Trophoblast cell (in vitro differentiated cells and primary cell): Measurements from ENCODE around the gene DNAJB5.
A peak's percentile ranks its signal among the peaks of the same experiment; 100 is the strongest.

Source experiments
- DNase-seq, 2 donors: peaks; one replicate each; pipeline ENCODE4 v3.0.0-alpha.2; 2016
- H2AFZ ChIP-seq: 2 replicates; pipeline ENCODE4 v1.6.1; 2013; ENCODE audit warnings: low read length, moderate library complexity, mild to moderate bottlenecking; ENCODE audit not compliant: insufficient read depth, poor library complexity
- H2AK5ac ChIP-seq: 2 replicates; pipeline ENCODE4 v1.6.1; 2013; ENCODE audit warnings: mild to moderate bottlenecking, low read length
- H2BK120ac ChIP-seq: 2 replicates; pipeline ENCODE4 v1.6.1; 2013; ENCODE audit warnings: low read length, mild to moderate bottlenecking, moderate library complexity; ENCODE audit not compliant: insufficient read depth, poor library complexity
- H2BK12ac ChIP-seq: 2 replicates; pipeline ENCODE4 v1.6.1; 2013; ENCODE audit warnings: mild to moderate bottlenecking, low read length, moderate library complexity
- H2BK5ac ChIP-seq: 2 replicates; pipeline ENCODE4 v1.6.1; 2013; ENCODE audit warnings: low read length, low read depth, moderate library complexity, mild to moderate bottlenecking; ENCODE audit not compliant: poor library complexity
- H3K14ac ChIP-seq: 2 replicates; pipeline ENCODE4 v1.6.1; 2013; ENCODE audit warnings: mild to moderate bottlenecking, low read length
- H3K18ac ChIP-seq: 2 replicates; pipeline ENCODE4 v1.6.1; 2013; ENCODE audit warnings: mild to moderate bottlenecking, low read length
- H3K23ac ChIP-seq: 2 replicates; pipeline ENCODE4 v1.6.1; 2013; ENCODE audit warnings: low read length
- H3K27ac ChIP-seq: 2 replicates; pipeline ENCODE4 v1.5.1; 2013; ENCODE audit warnings: low read depth, mild to moderate bottlenecking, inconsistent platforms, low read length, moderate library complexity
- H3K27me3 ChIP-seq: 2 replicates; pipeline ENCODE4 v1.6.1; 2013; ENCODE audit warnings: inconsistent platforms, mild to moderate bottlenecking, low read length, moderate library complexity; ENCODE audit not compliant: insufficient read depth
- H3K36me3 ChIP-seq, 2 experiments: 1 replicate in 1 of 2; 2 replicates in 1 of 2; pipeline ENCODE4 v1.6.1; 2013; ENCODE audit warnings: low read length in 2 of 2, mild to moderate bottlenecking in 2 of 2, moderate library complexity in 1 of 2; ENCODE audit not compliant: insufficient read depth in 2 of 2, control insufficient read depth in 1 of 2
- H3K4ac ChIP-seq: 2 replicates; pipeline ENCODE4 v1.6.1; 2013; ENCODE audit warnings: low read depth, mild to moderate bottlenecking, low read length, moderate library complexity
- H3K4me1 ChIP-seq, 2 experiments: 1 replicate in 1 of 2; 2 replicates in 1 of 2; pipeline ENCODE4 v1.6.1; 2013; ENCODE audit warnings: low read length in 2 of 2, mild to moderate bottlenecking in 2 of 2, moderate library complexity in 1 of 2; ENCODE audit not compliant: insufficient read depth in 2 of 2, control insufficient read depth in 1 of 2
- H3K4me2 ChIP-seq: 2 replicates; pipeline ENCODE4 v1.6.1; 2013; ENCODE audit warnings: inconsistent platforms, mild to moderate bottlenecking, low read length, moderate library complexity
- H3K4me3 ChIP-seq: 2 replicates; pipeline ENCODE4 v1.5.1; 2013; ENCODE audit warnings: mild to moderate bottlenecking, low read depth, low read length, inconsistent platforms
- H3K79me1 ChIP-seq: one replicate; pipeline ENCODE4 v1.6.1; 2013; ENCODE audit warnings: low read length
- H3K79me2 ChIP-seq: 2 replicates; pipeline ENCODE4 v1.6.1; 2013; ENCODE audit warnings: low read length, mild to moderate bottlenecking; ENCODE audit not compliant: control insufficient read depth, insufficient read depth, poor library complexity
- H3K9ac ChIP-seq: 2 replicates; pipeline ENCODE4 v1.6.1; 2013; ENCODE audit warnings: mild to moderate bottlenecking, low read length
- H3K9me3 ChIP-seq: 2 replicates; pipeline ENCODE4 v1.6.1; 2013; ENCODE audit warnings: low read depth, mild to moderate bottlenecking, control low read depth, inconsistent platforms, low read length; ENCODE audit not compliant: insufficient read depth
- H4K12ac ChIP-seq: 2 replicates; pipeline ENCODE4 v1.6.1; 2013; ENCODE audit warnings: low read depth, mild to moderate bottlenecking, low read length, moderate library complexity
- H4K8ac ChIP-seq: 2 replicates; pipeline ENCODE4 v1.6.1; 2013; ENCODE audit warnings: low read depth, mild to moderate bottlenecking, low read length, moderate library complexity
- H4K91ac ChIP-seq: one replicate; pipeline ENCODE4 v1.6.1; 2013; ENCODE audit warnings: low read depth, mild to moderate bottlenecking, low read length, moderate library complexity
- WGBS: extraction: QIAGEN DNeasy Blood & Tissue Kit; methylation state at CpG from one replicate; pipeline ENCODE4 v1.1.7; 2013; ENCODE audit warnings: missing lambda C conversion rate; ENCODE audit not compliant: insufficient read length, insufficient coverage; ENCODE audit errors: extremely low coverage; 5-methylcytosine and 5-hydroxymethylcytosine counted together

Gene DNAJB5

DNA sequence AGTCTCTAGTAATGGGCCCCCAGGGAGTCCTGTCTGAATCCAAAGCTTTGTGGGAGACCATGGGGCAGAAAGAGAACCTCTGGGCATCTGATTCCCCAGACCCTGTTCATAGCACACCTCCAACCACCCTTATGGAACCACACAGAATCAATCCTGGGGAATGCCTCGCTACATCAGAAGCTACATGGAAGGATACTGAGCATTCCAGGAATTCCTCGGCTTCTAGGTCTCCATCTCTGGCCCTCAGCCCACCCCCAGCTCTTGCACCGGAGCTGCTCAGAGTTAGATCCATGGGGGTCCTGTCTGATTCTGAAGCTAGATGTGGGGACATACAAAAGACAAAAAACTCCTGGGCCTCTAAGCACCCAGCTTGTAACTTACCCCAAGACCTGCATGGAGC lies 54.5 kb downstream of the DNAJB5 start:
- no peak overlapping the region for H4K8ac ChIP-seq

More for the DNA sequence above, 54.5 kb downstream of the DNAJB5 start:
- no peaks in the 10 kb centered on the region for H3K79me2 ChIP-seq
- no peaks in the 10 kb centered on the region for H3K79me1 ChIP-seq
- H2BK12ac ChIP-seq: no peak overlapping the region
- no peak overlapping the region for H3K14ac ChIP-seq
- H4K91ac ChIP-seq: no peak overlapping the region
- WGBS: no CpG with 5 or more reads among the region's 3 CpGs
- H3K27ac ChIP-seq: no peak overlapping the region
- H2AK5ac ChIP-seq: no peak overlapping the region
- H3K36me3 ChIP-seq: peaks cover 16 to 22% of the 10 kb centered on the region in 2 experiments
- H3K27me3 ChIP-seq: no peaks in the 10 kb centered on the region
- no peak overlapping the region for H3K18ac ChIP-seq
- no peak overlapping the region for H3K23ac ChIP-seq
- H3K4me3 ChIP-seq: no peak overlapping the region
- H2AFZ ChIP-seq: no peak overlapping the region
- peaks cover 14 to 22% of the 10 kb centered on the region in 2 experiments for H3K4me1 ChIP-seq
- H4K12ac ChIP-seq: no peak overlapping the region
- DNase-seq: peak in 1 of 2 donors; percentile 66
- H3K9me3 ChIP-seq: peaks cover 4% of the 10 kb centered on the region
- H3K4me2 ChIP-seq: no peak overlapping the region
- no peak overlapping the region for H2BK120ac ChIP-seq
- no peak overlapping the region for H3K4ac ChIP-seq
- H2BK5ac ChIP-seq: no peak overlapping the region
- no peak overlapping the region for H3K9ac ChIP-seq
